ENCODE results near the gene HIPK2. TPM values are rescaled to one million over a fixed set of nuclear protein-coding genes. Genes with fewer than 3 reads are reported as not detected.
A peak's percentile ranks its signal among the peaks of the same experiment; 100 is the strongest.

The HIPK2 gene
- total RNA-seq, 2 experiments from 2014 or later: 15.4 to 16.1 TPM

DNA sequence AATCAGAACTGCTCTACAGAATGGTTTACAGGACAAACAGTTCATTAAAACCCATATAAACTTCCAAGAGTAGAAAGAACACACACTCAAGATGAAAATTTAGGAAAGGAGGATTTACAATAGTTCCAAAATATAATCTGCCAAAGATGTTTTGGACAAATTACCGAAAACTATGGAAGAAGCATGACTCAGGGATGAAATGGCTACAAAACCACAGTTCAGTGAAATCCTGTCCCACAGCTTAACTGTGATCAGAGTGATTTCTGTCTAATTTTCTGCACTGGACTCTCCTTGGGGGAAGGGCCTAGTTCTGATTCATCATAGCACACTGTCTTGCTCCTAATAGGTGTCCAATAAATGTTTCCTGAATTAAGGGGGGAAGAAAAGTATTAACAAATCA, 82.2 kb downstream of the HIPK2 start:
- DNase-seq: no peak
- H3K36me3 Mint-ChIP-seq: peaks cover 3% of the 10 kb centered on the region
- no peak overlapping the region for H3K4me3 Mint-ChIP-seq
- H3K27ac Mint-ChIP-seq: no peak overlapping the region
- peaks cover 22% of the 10 kb centered on the region for H3K4me1 Mint-ChIP-seq
- H3K27me3 Mint-ChIP-seq: no peaks in the 10 kb centered on the region
- H3K9me3 Mint-ChIP-seq: no peaks in the 10 kb centered on the region

DNA sequence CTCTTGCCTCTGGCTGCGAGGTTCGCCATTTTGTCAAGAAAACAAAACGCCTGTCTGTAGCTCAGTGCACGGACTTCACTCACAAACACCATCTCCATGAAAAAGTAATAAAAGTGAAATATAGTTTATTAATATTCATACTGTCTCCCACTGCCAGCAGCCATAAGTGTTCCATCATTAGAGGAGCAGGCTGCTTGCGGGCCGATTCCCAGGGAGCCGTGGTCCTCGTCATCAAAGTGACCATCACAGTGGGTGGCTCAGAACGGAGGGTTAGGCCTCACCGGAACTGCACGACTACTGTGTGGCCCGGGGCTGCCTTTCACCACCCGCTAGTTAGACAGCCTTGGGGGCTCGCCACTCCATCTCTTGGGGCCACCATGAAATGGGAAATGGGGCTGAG, 82.7 kb downstream of the HIPK2 start:
- Mint-ChIP-seq H3K36me3 (peaks cover 6% of the 10 kb centered on the region), H3K9me3 (no peaks in the 10 kb centered on the region), H3K27me3 (no peaks in the 10 kb centered on the region), H3K27ac (no peak overlapping the region), H3K4me1 (peaks cover 19% of the 10 kb centered on the region), H3K4me3 (no peak overlapping the region)
- no peak for DNase-seq

DNA sequence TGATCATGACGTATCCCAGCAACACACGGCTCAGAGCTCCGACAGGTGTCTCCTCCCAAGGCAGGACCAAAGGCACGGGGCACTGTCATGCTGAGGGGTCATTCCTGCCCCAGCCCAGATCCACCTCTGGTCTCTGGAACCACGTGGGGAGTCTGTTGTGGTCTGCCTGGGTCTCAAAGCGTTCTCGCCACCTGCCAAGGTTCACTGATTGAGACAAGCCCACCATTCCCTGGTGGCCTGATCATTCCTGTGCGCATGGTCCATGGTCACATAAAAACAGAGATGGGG, 83.5 kb downstream of the HIPK2 start:
- H3K4me1 Mint-ChIP-seq: peaks cover 17% of the 10 kb centered on the region

DNA sequence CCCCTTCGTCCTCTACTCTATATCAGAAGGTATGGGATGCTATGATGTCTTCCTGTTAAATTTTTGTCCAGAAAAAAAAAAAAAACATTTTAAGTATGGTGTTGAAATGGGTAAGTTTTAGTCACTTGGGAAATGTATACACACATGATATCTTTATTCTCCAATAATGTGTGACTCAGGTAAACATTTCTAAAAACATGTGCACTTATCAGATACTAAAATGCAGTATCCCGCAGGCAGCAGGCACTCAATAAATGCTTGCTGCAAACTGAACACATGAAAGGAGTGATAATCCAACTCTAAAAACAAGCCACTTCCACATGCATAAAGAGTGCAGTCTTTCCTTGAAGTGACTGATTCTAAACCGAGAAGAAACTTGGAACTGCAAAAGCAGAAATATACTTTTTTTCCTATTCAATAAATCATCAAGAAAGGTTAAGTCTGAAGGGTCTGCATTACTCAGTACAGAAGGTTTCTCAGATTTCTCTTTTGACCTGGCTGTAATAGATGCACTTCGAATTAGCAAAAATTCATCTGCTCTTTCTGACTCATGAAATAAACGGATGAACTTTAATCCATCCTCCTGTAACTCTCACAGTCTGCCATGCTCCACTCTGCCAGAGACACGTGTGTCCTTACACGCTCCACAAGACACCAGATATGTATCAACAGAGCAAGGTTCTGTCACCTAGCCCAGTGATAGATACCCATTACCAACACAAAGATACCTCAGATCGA, 84.0 kb downstream of the HIPK2 start:
- DNase-seq: no peak
- Mint-ChIP-seq H3K4me3 (no peak overlapping the region), H3K4me1 (peaks cover 17% of the 10 kb centered on the region), H3K27ac (no peak overlapping the region), H3K9me3 (no peaks in the 10 kb centered on the region), H3K27me3 (no peaks in the 10 kb centered on the region), H3K36me3 (peaks cover 15% of the 10 kb centered on the region)

More for the DNA sequence above, 83.5 kb downstream of the HIPK2 start:
- Mint-ChIP-seq H3K36me3 (peaks cover 11% of the 10 kb centered on the region), H3K4me3 (no peak overlapping the region), H3K27me3 (no peaks in the 10 kb centered on the region), H3K9me3 (no peaks in the 10 kb centered on the region), H3K27ac (no peak overlapping the region)
- DNase-seq: no peak

DNA sequence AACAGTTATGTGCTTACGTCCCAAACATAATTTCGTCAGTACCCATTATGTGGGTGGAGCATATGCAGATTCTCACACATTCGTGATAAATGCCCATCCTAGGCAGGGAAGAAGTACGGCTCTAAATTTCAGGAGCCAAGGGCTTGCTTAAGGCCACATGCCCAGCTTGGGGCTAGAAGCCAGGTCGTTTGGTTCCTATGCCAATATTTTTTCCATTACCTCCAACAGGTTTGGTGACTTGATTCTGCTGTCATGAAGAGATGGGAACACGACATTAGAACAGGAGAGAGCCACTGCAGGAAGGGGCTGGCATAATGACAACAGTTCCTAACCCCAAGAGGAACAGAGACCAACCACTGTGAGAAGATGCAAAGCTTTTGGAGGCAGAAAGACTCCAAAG, 85.1 kb downstream of the HIPK2 start:
- H3K36me3 Mint-ChIP-seq: peaks cover 21% of the 10 kb centered on the region
- H3K27me3 Mint-ChIP-seq: no peaks in the 10 kb centered on the region
- peaks cover 19% of the 10 kb centered on the region for H3K4me1 Mint-ChIP-seq
- no peak overlapping the region for H3K27ac Mint-ChIP-seq
- DNase-seq: no peak
- no peaks in the 10 kb centered on the region for H3K9me3 Mint-ChIP-seq
- no peak overlapping the region for H3K4me3 Mint-ChIP-seq

DNA sequence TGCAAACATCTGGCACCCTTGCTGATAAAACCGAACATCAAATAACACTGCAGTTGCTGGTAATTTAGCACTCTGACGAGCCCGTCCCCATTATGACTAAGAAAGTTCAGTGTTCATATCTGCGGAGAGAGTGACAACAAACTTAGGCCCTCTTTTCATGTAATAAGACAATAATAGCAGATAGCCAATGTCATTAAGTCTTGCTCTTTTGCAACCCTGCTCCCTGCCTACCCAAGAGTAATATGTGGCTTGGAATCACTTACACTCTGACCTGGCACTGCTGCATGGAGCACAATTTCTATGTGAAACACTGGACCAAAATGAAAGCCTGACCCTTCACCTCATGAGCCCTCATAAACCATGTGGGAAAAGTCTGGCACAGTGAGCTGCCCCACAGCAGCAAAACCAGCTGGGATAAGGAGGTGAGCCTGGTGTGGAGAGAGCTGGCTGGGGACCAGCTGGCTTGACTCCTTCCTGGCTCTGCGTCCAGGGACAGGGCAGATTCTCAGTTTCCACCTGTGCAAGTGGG, 86.5 kb downstream of the HIPK2 start:
- H3K9me3 Mint-ChIP-seq: peaks cover 5% of the 10 kb centered on the region
- H3K4me3 Mint-ChIP-seq: no peak overlapping the region
- H3K27ac Mint-ChIP-seq: no peak overlapping the region
- no peak for DNase-seq
- H3K4me1 Mint-ChIP-seq: peaks cover 13% of the 10 kb centered on the region
- peaks cover 28% of the 10 kb centered on the region for H3K36me3 Mint-ChIP-seq
- H3K27me3 Mint-ChIP-seq: no peaks in the 10 kb centered on the region

DNA sequence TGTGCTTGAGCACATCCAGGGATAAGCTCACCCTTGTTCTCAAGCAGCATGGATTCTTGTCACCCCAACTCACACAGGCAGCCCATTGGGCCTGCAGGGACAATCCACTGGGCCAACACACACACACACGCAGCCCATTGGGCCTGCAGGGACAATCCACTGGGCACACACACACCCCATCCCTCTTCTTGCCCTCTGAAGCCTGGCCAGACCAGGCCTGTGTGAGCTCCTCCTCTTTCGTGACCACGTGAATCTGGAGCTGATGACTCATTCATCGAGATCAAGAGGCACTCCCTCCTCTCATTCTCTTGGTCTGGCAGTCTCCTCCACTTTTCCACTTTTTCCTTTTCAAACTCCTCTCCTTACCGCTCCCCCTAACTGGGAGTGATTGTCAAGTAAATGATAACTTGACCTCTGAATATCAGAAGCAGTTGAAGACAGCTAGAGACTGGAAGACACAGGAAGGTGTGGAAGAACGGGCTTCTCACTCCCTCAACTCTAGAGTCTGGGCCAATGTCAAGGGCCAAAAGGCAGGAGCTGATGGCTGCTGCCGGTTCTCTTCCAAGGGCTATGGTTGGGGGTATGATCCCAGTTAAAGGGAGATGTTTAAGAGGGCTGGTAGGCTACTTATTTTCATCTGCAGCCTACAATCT, 89.7 kb downstream of the HIPK2 start:
- no peak overlapping the region for H3K4me3 Mint-ChIP-seq
- H3K27ac Mint-ChIP-seq: no peak overlapping the region

DNA sequence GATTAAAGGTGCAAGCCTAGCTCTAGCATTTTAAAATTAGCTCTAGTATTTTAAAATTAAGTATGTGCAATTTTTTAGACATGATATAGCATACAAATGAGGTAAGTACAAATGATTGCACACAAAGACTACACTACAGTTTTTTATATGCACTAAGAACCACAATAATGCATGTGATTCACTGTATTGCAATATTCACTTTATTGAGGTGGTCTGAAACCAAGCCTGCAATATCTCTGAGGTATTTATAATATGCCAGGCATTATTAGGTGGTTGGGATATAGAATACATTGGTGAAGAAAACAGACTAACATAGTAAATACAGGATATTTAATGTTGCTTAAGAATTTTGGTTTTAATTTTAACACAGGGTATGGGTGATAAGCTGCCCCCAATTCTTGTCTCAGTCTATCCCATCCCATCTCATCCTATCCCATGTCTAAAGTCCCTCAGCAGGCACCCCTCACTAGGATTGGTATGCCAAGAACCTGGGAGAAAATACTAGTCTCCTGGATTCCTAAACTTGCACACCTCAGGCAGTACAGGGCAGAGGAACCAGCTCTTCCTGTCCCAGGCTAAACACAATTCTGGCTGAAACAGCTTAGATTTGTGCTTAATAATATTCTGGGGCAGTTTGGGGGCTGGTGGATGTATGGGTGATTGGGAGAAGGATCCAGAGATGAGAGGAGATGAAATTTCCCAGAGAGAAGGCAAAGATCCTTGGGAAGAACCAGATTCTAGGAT, 90.4 kb downstream of the HIPK2 start:
- no peak overlapping the region for H3K4me3 Mint-ChIP-seq
- peaks cover 24% of the 10 kb centered on the region for H3K4me1 Mint-ChIP-seq
- peaks cover 41% of the 10 kb centered on the region for H3K36me3 Mint-ChIP-seq
- H3K27me3 Mint-ChIP-seq: no peaks in the 10 kb centered on the region
- no peak for DNase-seq
- H3K9me3 Mint-ChIP-seq: peaks cover 11% of the 10 kb centered on the region
- H3K27ac Mint-ChIP-seq: no peak overlapping the region

More for the DNA sequence above, 89.7 kb downstream of the HIPK2 start:
- Mint-ChIP-seq H3K4me1 (peaks cover 17% of the 10 kb centered on the region), H3K36me3 (peaks cover 39% of the 10 kb centered on the region), H3K9me3 (peaks cover 11% of the 10 kb centered on the region), H3K27me3 (no peaks in the 10 kb centered on the region)
- DNase-seq: no peak

DNA sequence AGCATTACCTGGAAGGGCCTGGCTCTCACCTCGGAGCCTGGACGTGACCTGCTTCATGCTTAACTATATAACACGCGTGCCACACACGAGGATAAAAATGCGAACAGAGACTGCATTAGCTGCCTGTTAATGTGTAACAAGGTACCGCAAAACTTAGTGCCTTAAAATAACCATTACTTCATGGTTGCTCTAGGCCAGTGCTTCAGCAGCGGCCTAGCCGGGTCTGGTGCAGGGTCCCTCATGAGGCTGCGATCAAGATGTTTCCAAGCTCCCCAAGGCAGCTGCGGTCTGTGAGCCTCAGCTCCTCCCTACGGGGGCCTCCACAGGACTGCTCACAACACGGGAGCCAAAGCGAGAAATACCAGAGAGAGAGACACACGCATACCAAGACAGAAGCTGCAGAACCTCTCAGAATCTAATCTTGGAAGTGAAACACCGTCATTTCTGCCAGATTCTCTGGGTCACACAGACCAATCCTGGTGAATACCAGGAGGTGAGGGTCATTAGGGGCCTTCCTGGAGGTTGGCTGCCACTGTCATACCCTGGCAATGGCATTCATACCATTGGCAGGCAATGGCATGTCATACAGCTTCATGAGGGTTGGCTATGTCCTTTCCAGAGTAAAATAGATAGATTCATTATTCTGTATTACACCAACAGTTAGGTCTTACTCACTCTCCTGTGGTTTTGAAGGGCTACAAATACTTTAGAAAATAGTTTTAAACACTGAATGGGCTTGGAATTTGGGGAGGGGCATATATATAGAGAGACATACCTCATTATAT, 94.5 kb downstream of the HIPK2 start:
- H3K9me3 Mint-ChIP-seq: peaks cover 11% of the 10 kb centered on the region
- peak overlapping the region; percentile 90 for H3K27ac Mint-ChIP-seq
- H3K4me3 Mint-ChIP-seq: no peak overlapping the region
- DNase-seq: no peak
- H3K36me3 Mint-ChIP-seq: peaks cover 37% of the 10 kb centered on the region
- H3K4me1 Mint-ChIP-seq: peaks cover 46% of the 10 kb centered on the region
- H3K27me3 Mint-ChIP-seq: no peaks in the 10 kb centered on the region

DNA sequence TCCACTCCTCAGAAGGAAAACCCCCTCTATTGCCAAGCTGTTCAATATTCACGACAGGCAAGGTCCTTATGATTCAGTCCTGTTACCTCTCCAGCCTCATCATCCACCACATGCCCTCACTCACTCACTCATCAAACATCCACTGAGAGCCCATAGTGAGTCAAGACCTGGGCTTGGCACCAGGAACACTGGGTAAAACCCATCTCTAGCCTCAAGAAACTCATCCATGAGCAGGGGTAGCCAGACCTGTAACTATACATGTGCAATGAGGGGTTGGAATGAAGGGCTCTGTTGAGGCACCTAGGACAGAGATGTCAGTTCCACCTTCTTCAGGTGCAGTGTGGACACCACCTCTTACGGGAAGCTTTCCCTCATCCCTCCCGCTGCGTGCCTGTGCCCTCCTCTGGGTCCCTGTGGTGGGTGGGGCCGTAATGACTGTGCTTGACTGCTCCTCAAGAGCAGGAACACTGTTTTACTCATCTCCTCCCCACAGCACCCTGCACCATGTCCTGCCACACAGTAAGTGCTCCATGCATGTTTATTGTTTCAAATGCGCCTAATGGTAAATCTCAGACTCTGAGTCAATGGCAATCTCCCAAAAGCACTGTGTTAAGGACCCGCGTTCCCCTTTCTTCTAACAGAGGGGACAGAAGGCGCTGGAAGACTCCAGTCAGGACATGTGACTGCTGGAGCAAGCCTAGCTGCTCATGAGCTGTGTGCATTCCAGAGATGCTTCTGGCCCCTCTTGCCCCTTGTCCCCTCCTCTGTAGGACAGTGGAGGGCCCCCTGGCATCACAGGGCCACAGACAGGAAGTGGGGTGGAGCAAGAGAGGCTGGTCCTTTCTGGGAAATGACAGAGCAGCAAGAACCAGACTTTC, 95.4 kb downstream of the HIPK2 start:
- DNase-seq: peak; percentile 23
- peaks cover 46% of the 10 kb centered on the region for H3K4me1 Mint-ChIP-seq
- H3K36me3 Mint-ChIP-seq: peaks cover 31% of the 10 kb centered on the region
- H3K4me3 Mint-ChIP-seq: peak overlapping the region; percentile 19
- H3K27ac Mint-ChIP-seq: peak overlapping the region; percentile 90
- no peaks in the 10 kb centered on the region for H3K27me3 Mint-ChIP-seq
- peaks cover 11% of the 10 kb centered on the region for H3K9me3 Mint-ChIP-seq

DNA sequence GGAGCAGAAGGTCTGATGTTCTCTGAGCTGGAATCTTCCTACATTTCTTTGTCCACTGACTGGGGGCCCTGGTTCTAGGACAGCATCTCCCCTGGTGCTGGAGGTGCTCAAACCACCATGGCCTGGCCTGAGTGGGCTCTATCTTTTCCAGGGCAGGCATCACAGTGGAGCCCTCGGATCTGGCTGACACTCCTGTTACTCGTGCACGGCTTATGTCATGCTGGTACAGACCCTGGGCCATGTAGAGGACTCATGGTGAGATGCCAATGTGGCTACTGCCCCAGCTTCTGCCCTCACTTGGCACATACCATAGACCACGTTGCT, 96.0 kb downstream of the HIPK2 start:
- no peak for DNase-seq
- Mint-ChIP-seq H3K4me3 (peak overlapping the region; percentile 19), H3K27me3 (no peaks in the 10 kb centered on the region), H3K36me3 (peaks cover 31% of the 10 kb centered on the region), H3K4me1 (peaks cover 45% of the 10 kb centered on the region), H3K27ac (peak overlapping the region; percentile 90), H3K9me3 (peaks cover 10% of the 10 kb centered on the region)

DNA sequence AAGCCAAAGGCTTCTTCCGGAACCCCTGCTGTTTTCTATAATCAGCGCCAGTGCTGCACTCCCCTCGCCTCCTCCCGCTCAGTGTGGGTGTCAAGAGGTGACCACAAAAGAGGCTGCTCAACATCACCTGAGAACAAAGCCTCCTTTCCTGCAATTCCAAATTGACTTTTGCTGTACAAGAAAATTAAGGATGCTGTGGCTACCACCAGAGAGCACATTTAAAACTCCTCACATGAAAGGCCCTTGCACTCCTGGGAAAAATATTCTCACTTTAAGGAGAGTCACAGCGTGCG, 96.4 kb downstream of the HIPK2 start:
- no peaks in the 10 kb centered on the region for H3K27me3 Mint-ChIP-seq
- H3K4me3 Mint-ChIP-seq: no peak overlapping the region
- H3K27ac Mint-ChIP-seq: peak overlapping the region; percentile 90
- H3K4me1 Mint-ChIP-seq: peaks cover 41% of the 10 kb centered on the region
- peaks cover 6% of the 10 kb centered on the region for H3K9me3 Mint-ChIP-seq
- H3K36me3 Mint-ChIP-seq: peaks cover 28% of the 10 kb centered on the region
- DNase-seq: no peak

DNA sequence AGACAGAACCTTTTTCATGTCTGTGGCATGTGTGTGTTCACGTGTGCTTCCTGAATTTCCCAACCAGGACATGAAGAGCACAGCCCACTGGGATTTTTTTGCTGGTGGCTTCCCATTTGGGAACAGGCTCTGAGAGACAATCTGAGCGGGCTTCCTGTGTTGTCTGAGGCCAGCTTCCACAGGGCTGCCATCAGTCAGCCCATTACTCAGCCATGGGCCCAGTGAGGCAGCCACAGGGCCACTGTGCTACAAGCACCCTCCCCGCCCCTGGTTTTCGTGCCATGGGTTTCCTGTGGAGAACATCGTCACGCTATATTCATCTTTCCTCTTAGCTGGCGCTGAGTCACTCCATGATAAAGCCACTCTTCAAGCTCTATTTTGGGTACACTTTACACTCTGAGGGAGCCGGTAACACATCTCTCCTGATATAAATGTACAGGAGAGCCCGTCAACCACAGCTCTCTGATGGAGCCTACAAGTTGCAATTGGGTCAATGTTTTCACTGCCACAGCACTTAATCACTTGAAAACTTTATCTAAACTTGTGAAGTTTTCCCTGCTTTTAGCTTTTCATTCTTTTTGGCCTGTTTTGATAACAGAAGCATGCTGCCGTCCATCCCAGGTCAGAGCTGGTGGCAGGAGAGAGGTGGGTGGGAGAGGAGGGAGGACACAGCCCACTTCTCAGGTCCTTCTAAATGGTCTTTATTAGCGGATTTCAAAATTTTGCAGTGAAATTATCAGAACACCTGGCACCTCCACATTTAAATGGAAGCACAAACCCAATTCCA, 96.9 kb downstream of the HIPK2 start:
- Mint-ChIP-seq H3K27me3 (no peaks in the 10 kb centered on the region), H3K4me1 (peaks cover 44% of the 10 kb centered on the region), H3K36me3 (peaks cover 22% of the 10 kb centered on the region), H3K9me3 (peaks cover 2% of the 10 kb centered on the region), H3K27ac (peak overlapping the region; percentile 90), H3K4me3 (peak overlapping the region; percentile 22)
- DNase-seq: peak; percentile 77

Data from activated naive CD8-positive, alpha-beta T cell treated with anti-CD3 and anti-CD28 coated beads for 36 hours (primary cell).